Endothelial cell (in vitro differentiated cells): ENCODE results near the gene NFATC1. TPM values are rescaled to one million over a fixed set of nuclear protein-coding genes. Genes with fewer than 3 reads are reported as not detected.

Experiments used
- DNase-seq: peaks from one replicate; pipeline ENCODE4 v3.0.0; 2021; ENCODE audit warnings: low spot score
- H3K27ac Mint-ChIP-seq: one replicate; pipeline ENCODE4 v1.8.0; 2021; ENCODE audit warnings: mixed read lengths, inconsistent platforms; ENCODE audit not compliant: unreplicated experiment
- H3K27me3 Mint-ChIP-seq: one replicate; pipeline ENCODE4 v1.8.0; 2021; ENCODE audit warnings: mild to moderate bottlenecking, moderate library complexity, mixed read lengths, inconsistent platforms; ENCODE audit not compliant: unreplicated experiment
- H3K36me3 Mint-ChIP-seq: one replicate; pipeline ENCODE4 v1.8.0; 2021; ENCODE audit warnings: mild to moderate bottlenecking, low read depth, mixed read lengths, inconsistent platforms; ENCODE audit not compliant: unreplicated experiment
- H3K4me1 Mint-ChIP-seq: one replicate; pipeline ENCODE4 v1.8.0; 2021; ENCODE audit warnings: mild to moderate bottlenecking, mixed read lengths, inconsistent platforms; ENCODE audit not compliant: unreplicated experiment
- H3K4me3 Mint-ChIP-seq: one replicate; pipeline ENCODE4 v1.8.0; 2021; ENCODE audit warnings: mild to moderate bottlenecking, mixed read lengths, inconsistent platforms; ENCODE audit not compliant: unreplicated experiment
- H3K9me3 Mint-ChIP-seq: one replicate; pipeline ENCODE4 v1.8.0; 2021; ENCODE audit warnings: mixed read lengths, inconsistent platforms; ENCODE audit not compliant: unreplicated experiment
- total RNA-seq: library from RNA; stranded (reverse); fragmentation: NEBNext Ultra II Directional; extraction: Animal tissue kit (Norgen Biotek cat#: 25700); gene quantifications from one replicate; pipeline ENCODE4 v1.2.1, GENCODE V29; 2021; ENCODE audit not compliant: unreplicated experiment
- TF ChIP-seq, protein P1 (sequence below): fragments of 200-600 bp; sonication (generic); IDR thresholded peaks from one replicate; pipeline ENCODE4 v1.5.0; 2021; ENCODE audit warnings: antibody characterized with exemption; ENCODE audit not compliant: unreplicated experiment

NFATC1 gene
- total RNA-seq, 1 donor from 2014 or later = 40.6 TPM

DNA sequence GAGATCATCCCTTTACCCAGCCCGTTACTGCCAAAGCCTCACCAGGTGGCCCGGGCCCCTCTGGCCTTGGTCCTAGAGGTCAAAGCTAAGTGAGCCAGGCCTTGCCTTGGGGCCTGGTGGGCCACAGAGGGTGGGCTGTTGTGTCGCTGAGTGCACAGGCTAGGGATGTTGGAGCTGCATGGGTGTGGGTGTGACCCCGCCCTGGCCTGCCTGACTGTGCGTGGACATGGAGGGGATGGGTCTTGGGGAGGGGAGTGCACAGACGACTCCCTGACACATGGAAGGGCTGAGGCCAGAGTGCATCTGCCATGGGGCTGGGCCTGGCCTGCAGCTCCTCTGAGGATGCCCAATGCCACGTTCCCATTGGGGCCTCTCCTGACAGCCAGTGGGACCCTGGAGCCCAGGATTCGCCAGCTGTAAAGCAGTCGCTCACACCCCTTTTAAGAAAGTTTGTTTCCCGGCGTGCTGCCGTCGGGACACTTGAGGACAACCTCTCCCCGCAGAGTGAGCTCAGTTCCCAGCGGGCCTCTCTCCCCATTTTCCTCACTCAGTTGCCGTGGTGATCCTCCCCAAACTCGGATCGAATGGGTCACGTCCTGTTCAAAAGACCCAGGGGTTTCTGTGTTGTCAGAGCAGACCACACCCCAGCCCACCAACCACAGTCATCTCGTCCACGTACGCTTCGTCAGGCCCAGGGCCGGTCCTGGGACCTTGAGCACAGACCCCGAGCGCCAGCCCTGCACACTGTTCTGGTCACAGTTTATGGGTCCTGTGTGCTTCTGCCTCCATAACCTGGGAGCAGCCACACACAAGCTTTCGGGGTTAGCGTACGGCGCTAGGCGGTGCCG is 93.5 kb downstream of the NFATC1 start:
- DNase-seq = no peak
- Mint-ChIP-seq H3K27ac (no peak overlapping the region), H3K36me3 (peaks cover 8% of the 10 kb centered on the region), H3K4me3 (no peak overlapping the region), H3K4me1 (peaks cover 3% of the 10 kb centered on the region), H3K27me3 (peaks cover 16% of the 10 kb centered on the region), H3K9me3 (no peaks in the 10 kb centered on the region)
- TF ChIP-seq, protein P1, sequence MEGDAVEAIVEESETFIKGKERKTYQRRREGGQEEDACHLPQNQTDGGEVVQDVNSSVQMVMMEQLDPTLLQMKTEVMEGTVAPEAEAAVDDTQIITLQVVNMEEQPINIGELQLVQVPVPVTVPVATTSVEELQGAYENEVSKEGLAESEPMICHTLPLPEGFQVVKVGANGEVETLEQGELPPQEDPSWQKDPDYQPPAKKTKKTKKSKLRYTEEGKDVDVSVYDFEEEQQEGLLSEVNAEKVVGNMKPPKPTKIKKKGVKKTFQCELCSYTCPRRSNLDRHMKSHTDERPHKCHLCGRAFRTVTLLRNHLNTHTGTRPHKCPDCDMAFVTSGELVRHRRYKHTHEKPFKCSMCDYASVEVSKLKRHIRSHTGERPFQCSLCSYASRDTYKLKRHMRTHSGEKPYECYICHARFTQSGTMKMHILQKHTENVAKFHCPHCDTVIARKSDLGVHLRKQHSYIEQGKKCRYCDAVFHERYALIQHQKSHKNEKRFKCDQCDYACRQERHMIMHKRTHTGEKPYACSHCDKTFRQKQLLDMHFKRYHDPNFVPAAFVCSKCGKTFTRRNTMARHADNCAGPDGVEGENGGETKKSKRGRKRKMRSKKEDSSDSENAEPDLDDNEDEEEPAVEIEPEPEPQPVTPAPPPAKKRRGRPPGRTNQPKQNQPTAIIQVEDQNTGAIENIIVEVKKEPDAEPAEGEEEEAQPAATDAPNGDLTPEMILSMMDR = no peak

DNA sequence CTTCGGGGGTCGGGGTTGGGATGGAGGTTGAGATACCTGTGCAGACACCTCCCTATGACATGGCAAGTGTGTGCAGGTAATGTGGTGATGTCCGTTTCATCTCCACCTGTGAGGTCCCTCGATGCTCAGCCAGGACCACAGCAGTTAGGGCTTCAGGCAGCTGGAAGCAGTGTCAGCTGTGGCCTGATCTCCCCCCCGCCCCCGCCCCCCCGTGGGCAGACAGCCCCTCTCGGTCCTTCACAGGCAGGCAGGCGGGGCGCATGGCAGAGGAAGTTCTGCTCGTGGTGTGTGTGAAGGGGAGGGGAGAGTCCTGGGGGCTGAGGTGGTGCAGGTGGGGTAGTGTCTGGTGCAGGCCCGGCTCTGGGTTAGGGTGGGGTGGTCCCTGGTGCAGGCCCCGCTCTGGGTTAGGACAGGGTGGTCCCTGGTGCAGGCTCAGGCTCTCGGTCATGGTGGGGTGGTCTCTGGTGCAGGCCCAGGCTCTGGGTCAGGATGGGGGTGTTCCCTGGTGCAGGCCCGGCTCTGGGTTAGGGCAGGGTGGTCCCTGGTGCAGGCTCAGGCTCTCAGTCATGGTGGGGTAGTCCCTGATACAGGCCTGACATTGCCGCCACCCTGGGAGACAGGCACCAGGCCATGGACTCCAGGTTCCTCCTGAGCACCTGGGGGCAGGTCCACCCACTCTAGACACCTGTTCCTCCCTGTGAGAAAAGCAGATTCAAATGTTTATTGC is 94.3 kb downstream of the NFATC1 start:
- DNase-seq = no peak
- H3K27me3 Mint-ChIP-seq = peaks cover 16% of the 10 kb centered on the region
- no peak overlapping the region for H3K27ac Mint-ChIP-seq
- H3K4me3 Mint-ChIP-seq = no peak overlapping the region
- TF ChIP-seq, protein P1 = no peak
- no peaks in the 10 kb centered on the region for H3K9me3 Mint-ChIP-seq
- H3K4me1 Mint-ChIP-seq = no peaks in the 10 kb centered on the region
- H3K36me3 Mint-ChIP-seq = peaks cover 9% of the 10 kb centered on the region

DNA sequence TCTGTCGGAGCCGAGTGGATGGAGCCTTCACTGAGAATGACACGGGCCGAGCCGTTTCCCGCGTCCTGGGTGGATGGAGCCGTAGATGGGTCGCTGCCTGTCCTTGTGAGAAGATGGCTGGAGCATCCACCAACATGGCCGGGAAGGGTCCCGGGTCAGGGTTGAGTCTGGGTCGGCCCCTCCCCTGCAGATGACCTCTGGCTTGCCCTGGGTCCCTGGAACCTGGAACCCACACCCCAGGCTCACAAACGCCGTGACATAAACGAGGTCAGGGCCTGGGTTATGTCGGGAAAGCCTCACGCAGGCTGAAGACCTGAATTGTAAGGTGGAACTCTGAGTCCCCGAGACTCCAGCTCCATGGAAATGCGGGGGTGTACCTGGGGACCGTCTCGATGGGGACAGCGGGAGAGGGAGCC is 94.9 kb downstream of the NFATC1 start:
- H3K36me3 Mint-ChIP-seq = peaks cover 14% of the 10 kb centered on the region
- no peaks in the 10 kb centered on the region for H3K9me3 Mint-ChIP-seq
- TF ChIP-seq, protein P1 = no peak
- H3K27me3 Mint-ChIP-seq = peaks cover 19% of the 10 kb centered on the region
- H3K27ac Mint-ChIP-seq = no peak overlapping the region
- no peaks in the 10 kb centered on the region for H3K4me1 Mint-ChIP-seq
- DNase-seq = no peak
- H3K4me3 Mint-ChIP-seq = no peak overlapping the region

DNA sequence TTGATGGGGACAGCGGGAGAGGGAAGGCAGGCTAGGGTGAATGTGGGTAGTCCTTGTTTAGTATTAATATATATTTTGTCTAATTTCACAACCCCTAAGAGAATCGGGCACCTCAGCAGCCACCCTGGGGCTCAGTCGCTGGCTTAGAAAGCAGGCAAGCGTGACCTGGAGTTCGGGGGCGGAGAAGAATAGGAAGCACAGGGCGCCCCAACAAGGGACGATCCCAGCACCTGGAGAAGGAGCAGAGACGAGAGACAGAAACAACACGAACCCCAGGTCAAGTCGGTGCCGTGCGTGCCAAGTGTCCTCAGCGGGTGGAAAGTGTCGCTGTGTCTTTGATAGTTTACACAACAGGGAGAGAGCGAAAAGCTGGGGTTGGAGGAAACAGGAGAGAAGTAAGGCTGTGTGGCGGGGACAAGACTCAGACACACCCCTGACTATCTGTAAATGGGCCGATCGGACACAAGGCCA is 95.4 kb downstream of the NFATC1 start:
- Mint-ChIP-seq H3K27ac (no peak overlapping the region), H3K4me1 (no peaks in the 10 kb centered on the region), H3K36me3 (peaks cover 16% of the 10 kb centered on the region), H3K9me3 (no peaks in the 10 kb centered on the region), H3K27me3 (peaks cover 22% of the 10 kb centered on the region), H3K4me3 (no peak overlapping the region)
- DNase-seq = no peak
- TF ChIP-seq, protein P1 = no peak
